Thymus (tissue), 11 donors: Measurements from ENCODE around the gene OSTN. TPM values are rescaled to one million over a fixed set of nuclear protein-coding genes. Genes with fewer than 3 reads are reported as not detected.
A peak's percentile ranks its signal among the peaks of the same experiment; 100 is the strongest.

ENCODE experiments used
- DNase-seq, 9 donors: peaks; one replicate each; pipeline ENCODE4 v3.0.0-alpha.2; 2013; ENCODE audit warnings: low spot score in 9 of 9, low read depth in 6 of 9, missing footprints in 1 of 9
- H3K27ac ChIP-seq, 2 donors: one replicate each; pipeline ENCODE4 v1.5.1; 2013; ENCODE audit warnings: control low read depth in 1 of 2, low read depth in 1 of 2, low read length in 1 of 2, mild to moderate bottlenecking in 1 of 2, moderate library complexity in 1 of 2
- H3K27me3 ChIP-seq, 2 donors: one replicate each; pipeline ENCODE4 v1.5.1; 2013; ENCODE audit warnings: low read length in 1 of 2; ENCODE audit not compliant: control insufficient read depth in 2 of 2, insufficient read depth in 1 of 2
- H3K36me3 ChIP-seq, 2 donors: one replicate each; pipeline ENCODE4 v1.5.1; 2013; ENCODE audit warnings: low read length in 1 of 2, mild to moderate bottlenecking in 1 of 2, moderate library complexity in 1 of 2; ENCODE audit not compliant: control insufficient read depth in 2 of 2, insufficient read depth in 2 of 2
- H3K4me1 ChIP-seq, 2 donors: one replicate each; pipeline ENCODE4 v1.5.1; 2013; ENCODE audit warnings: low read length in 2 of 2; ENCODE audit not compliant: control insufficient read depth in 2 of 2, insufficient read depth in 2 of 2
- H3K4me3 ChIP-seq, 2 donors: one replicate each; pipeline ENCODE4 v1.5.1; 2013; ENCODE audit warnings: low read length in 2 of 2, control low read depth in 1 of 2, mild to moderate bottlenecking in 1 of 2
- H3K9me3 ChIP-seq, 2 donors: one replicate each; pipeline ENCODE4 v1.5.1; 2013; ENCODE audit warnings: low read length in 1 of 2, mild to moderate bottlenecking in 1 of 2; ENCODE audit not compliant: control insufficient read depth in 2 of 2, insufficient read depth in 1 of 2
- WGBS: extraction: QIAGEN DNeasy Blood & Tissue Kit; methylation state at CpG from one replicate; pipeline ENCODE4 v1.1.7; 2013; 5-methylcytosine and 5-hydroxymethylcytosine counted together
- polyA plus RNA-seq: library from polyadenylated mRNA; stranded (reverse); fragments of 200-250 nt; gene quantifications from one replicate; pipeline ENCODE4 v1.2.3, GENCODE V29; 2013
- total RNA-seq: library from RNA; stranded (reverse); fragments of 120-200 nt; gene quantifications from one replicate; pipeline ENCODE4 v1.2.4, GENCODE V29; 2013
- donor health status: healthy.

OSTN gene
- total and polyA plus RNA-seq, 2 donors = under 0.01 to 0.14 TPM

DNA sequence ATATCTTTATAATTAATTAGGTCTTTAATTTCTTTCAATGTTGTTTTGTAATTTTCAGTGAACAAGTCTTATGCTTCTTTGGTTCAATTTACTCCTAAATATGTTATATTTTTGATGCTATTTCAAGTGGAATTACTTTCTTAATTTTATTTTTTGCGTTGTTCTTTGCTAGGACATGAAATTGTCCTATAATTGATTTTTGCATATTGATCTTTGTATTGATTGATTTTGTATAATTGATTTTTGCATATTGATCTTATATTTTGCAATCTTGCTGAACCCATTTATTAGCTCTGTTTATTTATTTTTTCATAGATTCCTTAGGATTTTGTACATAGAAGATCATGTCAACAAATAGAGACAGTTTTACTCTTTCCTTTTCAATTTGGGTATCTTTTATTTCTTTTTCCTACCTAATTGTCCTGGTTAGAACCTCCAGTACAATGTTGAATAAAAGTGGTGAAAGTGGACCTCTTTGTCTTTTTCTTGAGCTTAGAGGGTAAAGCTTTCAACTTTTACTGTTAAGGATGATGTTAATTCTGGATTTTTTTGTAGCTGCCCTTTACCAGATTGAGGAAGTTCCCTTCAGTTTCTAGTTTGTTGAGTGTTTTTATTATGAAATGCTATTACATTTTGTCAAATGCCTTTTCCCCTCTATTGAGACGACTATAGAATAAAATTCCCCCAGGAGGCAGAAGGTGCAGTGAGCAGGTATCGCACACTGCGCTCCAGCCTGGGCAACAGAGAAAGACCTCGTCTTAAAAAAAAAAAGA, 93.4 kb downstream of the OSTN start:
- Histone ChIP-seq H3K27ac (no peak overlapping the region), H3K27me3 (no peaks in the 10 kb centered on the region), H3K4me3 (no peak overlapping the region), H3K36me3 (no peaks in the 10 kb centered on the region), H3K9me3 (no peaks in the 10 kb centered on the region), H3K4me1 (no peaks in the 10 kb centered on the region)
- WGBS = 81% methylated on average over 5 of the region's 5 CpGs
- DNase-seq = no peak

DNA sequence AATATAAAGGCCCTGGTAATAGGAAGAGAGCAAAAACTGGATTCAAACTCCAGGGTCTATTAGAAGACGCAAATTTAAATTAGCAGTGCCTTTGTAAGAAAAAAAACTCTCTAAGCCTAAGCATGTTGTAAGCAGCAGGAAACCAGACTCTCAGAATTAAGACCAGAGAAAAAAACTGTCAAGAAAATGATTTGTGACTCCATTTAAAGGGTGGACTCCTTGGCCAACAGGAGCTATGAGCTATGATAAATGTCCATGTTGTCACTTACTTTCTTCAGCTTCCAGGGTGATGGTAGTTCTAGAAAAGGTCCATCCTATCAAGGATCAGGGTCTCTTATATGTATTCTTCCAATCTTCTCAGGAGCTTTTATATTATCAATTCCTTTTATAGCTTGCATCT, 95.2 kb downstream of the OSTN start:
- Histone ChIP-seq H3K27ac (no peak overlapping the region), H3K4me3 (no peak overlapping the region), H3K4me1 (no peaks in the 10 kb centered on the region), H3K9me3 (no peaks in the 10 kb centered on the region), H3K36me3 (no peaks in the 10 kb centered on the region), H3K27me3 (no peaks in the 10 kb centered on the region)
- DNase-seq = no peak
- 94% methylated on average over 1 of the region's 1 CpG for WGBS

DNA sequence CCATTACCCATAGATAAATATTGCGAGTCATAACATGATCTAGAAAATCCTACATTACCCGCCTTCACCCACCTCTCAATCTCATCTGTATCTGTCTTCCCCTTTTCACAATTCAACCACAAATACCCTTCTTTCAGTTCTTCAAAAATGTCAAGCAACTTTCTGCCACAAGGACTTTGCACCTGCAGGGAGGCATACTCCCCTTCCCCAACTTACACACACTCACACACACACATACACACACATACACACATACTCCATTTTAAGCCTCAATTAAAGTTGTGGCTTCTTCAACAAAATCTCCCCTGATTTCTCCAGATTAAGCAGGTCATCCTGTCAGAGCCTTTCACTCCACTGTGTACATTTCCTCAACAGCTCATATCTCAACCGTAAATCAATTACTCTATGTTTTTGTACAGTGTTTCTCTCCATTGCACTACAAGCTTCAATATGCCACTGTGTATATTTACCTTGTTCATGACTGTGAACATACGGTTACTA, 97.0 kb downstream of the OSTN start:
- Histone ChIP-seq H3K27ac (no peak overlapping the region), H3K4me1 (no peaks in the 10 kb centered on the region), H3K36me3 (no peaks in the 10 kb centered on the region), H3K27me3 (no peaks in the 10 kb centered on the region), H3K9me3 (no peaks in the 10 kb centered on the region), H3K4me3 (no peak overlapping the region)
- DNase-seq = peak in 1 of 9 donors; percentile 40
- 62% methylated on average over 4 of the region's 4 CpGs for WGBS

DNA sequence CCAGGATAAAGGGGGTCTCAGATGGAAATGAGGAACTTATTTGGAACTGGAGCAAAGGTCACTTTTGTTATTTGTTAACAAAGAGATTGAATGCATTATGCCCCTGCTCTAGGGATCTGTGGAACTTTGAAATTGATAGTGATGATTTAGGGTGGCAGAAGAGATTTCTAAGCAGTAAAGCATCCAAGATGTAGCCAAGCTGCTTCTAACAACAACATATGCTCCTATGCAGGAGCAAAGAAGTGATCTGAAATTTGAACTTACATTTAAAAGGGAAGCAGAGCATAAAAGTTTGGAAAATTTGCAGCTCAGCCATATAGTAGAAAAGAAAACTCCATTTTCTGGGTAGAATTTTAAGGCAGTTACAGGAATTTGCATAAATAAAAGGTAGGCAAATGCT, 99.8 kb downstream of the OSTN start:
- H3K9me3 ChIP-seq = no peaks in the 10 kb centered on the region

DNA sequence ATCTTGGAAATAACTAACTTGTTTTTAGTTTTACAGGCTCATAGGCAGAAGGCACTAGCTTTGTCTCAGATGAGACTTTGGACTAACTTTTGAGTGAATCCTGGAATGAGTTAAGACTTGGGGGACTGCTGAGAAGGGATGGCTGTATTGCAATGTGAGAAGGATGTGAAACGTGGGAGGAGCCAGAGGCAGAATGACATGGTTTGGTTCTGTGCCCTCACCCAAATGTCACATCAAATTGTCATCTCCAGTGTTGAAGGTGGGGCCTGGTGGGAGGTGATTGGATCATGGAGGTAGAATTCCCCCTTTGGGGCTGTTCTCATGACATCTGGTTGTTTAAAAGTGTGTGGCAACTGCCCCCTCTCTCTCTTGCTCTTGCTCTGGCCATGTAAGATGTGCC, 101.4 kb downstream of the OSTN start:
- Histone ChIP-seq H3K27me3 (no peaks in the 10 kb centered on the region), H3K27ac (no peak overlapping the region), H3K36me3 (no peaks in the 10 kb centered on the region), H3K4me1 (no peaks in the 10 kb centered on the region), H3K4me3 (no peak overlapping the region), H3K9me3 (no peaks in the 10 kb centered on the region)
- DNase-seq = no peak
- WGBS = 91% methylated on average over 1 of the region's 1 CpG

More for the DNA sequence above, 99.8 kb downstream of the OSTN start:
- Histone ChIP-seq H3K27me3 (no peaks in the 10 kb centered on the region), H3K27ac (no peak overlapping the region), H3K4me1 (no peaks in the 10 kb centered on the region), H3K36me3 (no peaks in the 10 kb centered on the region), H3K4me3 (no peak overlapping the region)
- no peak for DNase-seq

DNA sequence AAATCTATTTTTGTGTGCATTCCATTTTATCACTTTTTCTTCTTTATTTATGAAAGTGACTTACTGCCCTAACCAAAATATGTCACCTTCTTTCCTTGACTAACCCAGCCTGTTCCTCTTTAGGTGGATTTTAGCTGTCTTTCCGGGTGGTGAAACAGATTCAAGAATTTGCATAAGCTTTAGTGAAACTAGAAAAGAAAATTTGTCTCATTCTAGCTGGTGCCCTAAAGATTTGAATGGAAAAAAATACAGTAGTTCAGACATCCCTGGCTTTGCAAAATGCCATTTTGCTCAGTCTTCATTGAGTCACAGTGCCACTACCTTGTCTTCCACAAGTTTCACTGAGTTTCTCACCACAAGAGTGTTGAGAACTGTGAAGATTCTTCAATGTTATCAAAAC, 102.0 kb downstream of the OSTN start:
- Histone ChIP-seq H3K27ac (no peak overlapping the region), H3K36me3 (no peaks in the 10 kb centered on the region), H3K4me1 (no peaks in the 10 kb centered on the region), H3K9me3 (no peaks in the 10 kb centered on the region), H3K27me3 (no peaks in the 10 kb centered on the region), H3K4me3 (no peak overlapping the region)
- WGBS = 90% methylated on average over 1 of the region's 1 CpG
- DNase-seq = no peak

DNA sequence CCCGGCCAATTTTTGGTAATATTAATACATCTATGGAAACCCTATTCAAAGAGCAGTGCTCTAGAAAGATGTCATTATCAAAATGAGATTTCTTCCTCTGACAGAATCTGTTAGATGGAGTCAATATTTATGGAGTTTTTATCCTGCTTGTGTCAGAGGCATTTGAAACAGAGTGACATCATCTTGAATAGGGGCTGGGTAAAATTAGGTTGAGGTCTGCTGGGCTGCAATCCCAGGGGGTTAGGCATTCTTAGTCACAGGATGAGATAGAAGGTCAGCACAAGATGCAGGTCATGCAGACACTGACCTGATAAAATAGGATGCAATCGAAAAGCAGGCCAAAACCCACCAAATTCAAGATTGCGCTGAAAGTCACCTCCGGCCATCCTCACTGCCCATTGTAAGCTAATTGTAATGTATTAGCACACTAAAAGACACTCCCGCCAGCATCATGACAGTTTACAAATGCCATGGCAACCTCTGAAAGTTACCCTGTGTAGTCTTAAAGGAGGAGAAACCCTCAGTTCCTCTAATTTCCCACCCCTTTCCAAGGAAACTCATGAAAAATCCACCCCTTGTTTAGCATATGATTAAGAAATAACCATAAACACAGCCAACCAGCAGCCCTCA, 102.9 kb downstream of the OSTN start:
- Histone ChIP-seq H3K27ac (no peak overlapping the region), H3K9me3 (no peaks in the 10 kb centered on the region), H3K36me3 (no peaks in the 10 kb centered on the region), H3K27me3 (no peaks in the 10 kb centered on the region), H3K4me3 (no peak overlapping the region), H3K4me1 (no peaks in the 10 kb centered on the region)
- DNase-seq = no peak
- WGBS = 97% methylated on average over 5 of the region's 5 CpGs

DNA sequence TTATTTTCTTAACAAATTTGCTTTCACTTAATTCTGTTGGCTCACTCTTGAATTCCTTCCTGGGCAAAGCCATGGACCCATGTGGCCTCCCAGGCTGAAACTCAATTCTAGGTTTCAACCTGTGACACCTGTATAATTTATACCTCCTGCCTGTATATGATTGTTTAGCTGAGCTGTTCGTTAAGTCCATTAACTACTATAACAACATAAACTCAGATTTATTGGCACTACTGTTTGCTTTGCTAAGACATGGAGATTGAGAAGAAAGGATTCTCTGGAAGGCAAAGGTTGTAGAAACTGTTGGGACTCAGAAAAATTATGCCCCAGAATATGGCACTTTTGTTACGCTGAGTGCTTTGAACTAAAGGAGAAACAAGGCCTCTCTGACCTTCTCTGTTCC, 103.4 kb downstream of the OSTN start:
- 95% methylated on average over 2 of the region's 2 CpGs for WGBS
- H3K27ac ChIP-seq = no peak overlapping the region
- no peak for DNase-seq
- H3K36me3 ChIP-seq = no peaks in the 10 kb centered on the region
- no peak overlapping the region for H3K4me3 ChIP-seq
- H3K4me1 ChIP-seq = no peaks in the 10 kb centered on the region
- H3K27me3 ChIP-seq = no peaks in the 10 kb centered on the region
- no peaks in the 10 kb centered on the region for H3K9me3 ChIP-seq

DNA sequence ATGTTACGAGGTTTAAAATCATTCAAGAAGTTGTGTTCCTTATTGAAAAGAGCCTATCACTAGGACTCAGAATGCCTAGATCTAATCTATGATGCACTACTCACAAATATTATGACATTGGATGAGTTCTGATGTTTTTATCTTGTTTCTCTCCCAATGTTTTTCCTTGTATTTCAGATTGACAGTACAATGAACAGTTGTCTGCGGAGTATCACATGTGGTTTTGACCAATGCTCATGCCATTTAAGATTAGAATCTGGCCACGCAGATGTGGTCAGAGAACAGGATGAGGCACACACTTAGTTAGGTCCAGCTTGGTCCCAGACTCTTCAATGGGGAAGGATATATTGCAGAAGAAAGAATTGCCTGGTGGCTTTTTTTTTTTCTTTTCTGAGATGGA, 104.6 kb downstream of the OSTN start:
- DNase-seq = no peak
- H3K9me3 ChIP-seq = no peaks in the 10 kb centered on the region
- no peak overlapping the region for H3K27ac ChIP-seq
- no peak overlapping the region for H3K4me3 ChIP-seq
- H3K36me3 ChIP-seq = no peaks in the 10 kb centered on the region
- no peaks in the 10 kb centered on the region for H3K27me3 ChIP-seq
- H3K4me1 ChIP-seq = no peaks in the 10 kb centered on the region
- 93% methylated on average over 3 of the region's 3 CpGs for WGBS
